HepG2 (cell line): ENCODE data around the gene MYO7B.

Experiments used
- CBFB ChIP-seq: sonication (generic); formaldehyde crosslinking; IDR thresholded peaks from 2 replicates; pipeline ENCODE4 v1.4.0; 2020; ENCODE audit warnings: missing genetic modification reagents
- HMGA1 ChIP-seq: sonication (generic); formaldehyde crosslinking; conservative IDR thresholded peaks from 2 replicates; pipeline ENCODE4 v1.4.0; 2020; ENCODE audit warnings: missing genetic modification reagents
- RFXAP ChIP-seq: sonication (generic); formaldehyde crosslinking; IDR thresholded peaks from 2 replicates; pipeline ENCODE4 v1.4.0; 2020; ENCODE audit warnings: missing genetic modification reagents, borderline replicate concordance
- TEAD2 ChIP-seq: sonication (generic); formaldehyde crosslinking; IDR thresholded peaks from 2 replicates; pipeline ENCODE4 v1.9.0; 2021; ENCODE audit warnings: missing genetic modification reagents
- ZNF232 ChIP-seq: sonication (generic); formaldehyde crosslinking; IDR thresholded peaks from 2 replicates; pipeline ENCODE4 v1.4.0; 2020; ENCODE audit warnings: missing genetic modification reagents, borderline replicate concordance
- ZNF431 ChIP-seq: sonication (generic); formaldehyde crosslinking; IDR thresholded peaks from 2 replicates; pipeline ENCODE4 v1.9.0; 2022; ENCODE audit warnings: missing genetic modification reagents, low read depth, mild to moderate bottlenecking, borderline replicate concordance
- TF ChIP-seq, protein P1 (sequence below): sonication (generic); formaldehyde crosslinking; conservative IDR thresholded peaks from 2 replicates; pipeline ENCODE4 v1.4.0; 2020; ENCODE audit warnings: missing genetic modification reagents
- TF ChIP-seq, protein P2 (sequence below): sonication (generic); formaldehyde crosslinking; IDR thresholded peaks from 2 replicates; pipeline ENCODE4 v1.5.0; 2020; ENCODE audit warnings: mild to moderate bottlenecking, missing genetic modification reagents, moderate library complexity
- TF ChIP-seq, protein P3 (sequence below): IDR thresholded peaks from 2 replicates; pipeline ENCODE4 v1.6.1; 2012; ENCODE audit warnings: inconsistent platforms
- TF ChIP-seq, protein P4 (sequence below): sonication (generic); formaldehyde crosslinking; IDR thresholded peaks from 2 replicates; pipeline ENCODE4 v1.4.0; 2020; ENCODE audit warnings: missing genetic modification reagents
- TF ChIP-seq, protein P5 (sequence below): sonication (generic); formaldehyde crosslinking; IDR thresholded peaks from 2 replicates; pipeline ENCODE4 v1.4.0; 2020; ENCODE audit warnings: mild to moderate bottlenecking, missing genetic modification reagents
- TF ChIP-seq, protein P6 (sequence below): sonication (generic); formaldehyde crosslinking; IDR thresholded peaks from 2 replicates; pipeline ENCODE4 v1.4.0; 2020; ENCODE audit warnings: missing genetic modification reagents

DNA sequence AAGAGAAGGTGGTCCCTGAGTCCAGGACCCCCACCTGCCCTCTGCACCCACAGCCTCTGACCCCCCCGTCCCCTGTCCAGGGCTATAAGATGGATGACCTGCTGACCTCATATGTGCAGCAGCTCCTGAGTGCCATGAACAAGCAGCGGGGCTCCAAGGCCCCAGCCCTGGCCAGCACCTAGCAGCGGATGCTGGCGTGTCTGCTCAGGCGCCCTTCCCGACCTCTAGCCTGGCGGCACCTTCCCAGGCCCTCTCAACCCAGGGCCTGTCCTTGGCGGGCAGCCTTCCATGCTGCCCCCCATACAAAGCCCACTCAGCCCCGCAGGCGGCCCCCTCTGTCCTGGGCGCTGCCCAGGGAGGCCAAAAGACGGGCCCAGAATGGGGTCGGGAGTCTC, 101.8 kb downstream of the MYO7B start:
- TF ChIP-seq ZNF232: no peak
- TF ChIP-seq, protein P1, sequence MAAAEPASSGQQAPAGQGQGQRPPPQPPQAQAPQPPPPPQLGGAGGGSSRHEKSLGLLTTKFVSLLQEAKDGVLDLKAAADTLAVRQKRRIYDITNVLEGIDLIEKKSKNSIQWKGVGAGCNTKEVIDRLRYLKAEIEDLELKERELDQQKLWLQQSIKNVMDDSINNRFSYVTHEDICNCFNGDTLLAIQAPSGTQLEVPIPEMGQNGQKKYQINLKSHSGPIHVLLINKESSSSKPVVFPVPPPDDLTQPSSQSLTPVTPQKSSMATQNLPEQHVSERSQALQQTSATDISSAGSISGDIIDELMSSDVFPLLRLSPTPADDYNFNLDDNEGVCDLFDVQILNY (CRISPR knock-in tag): no peak
- no peak for TF ChIP-seq CBFB (CRISPR knock-in tag)
- TF ChIP-seq, protein P2, sequence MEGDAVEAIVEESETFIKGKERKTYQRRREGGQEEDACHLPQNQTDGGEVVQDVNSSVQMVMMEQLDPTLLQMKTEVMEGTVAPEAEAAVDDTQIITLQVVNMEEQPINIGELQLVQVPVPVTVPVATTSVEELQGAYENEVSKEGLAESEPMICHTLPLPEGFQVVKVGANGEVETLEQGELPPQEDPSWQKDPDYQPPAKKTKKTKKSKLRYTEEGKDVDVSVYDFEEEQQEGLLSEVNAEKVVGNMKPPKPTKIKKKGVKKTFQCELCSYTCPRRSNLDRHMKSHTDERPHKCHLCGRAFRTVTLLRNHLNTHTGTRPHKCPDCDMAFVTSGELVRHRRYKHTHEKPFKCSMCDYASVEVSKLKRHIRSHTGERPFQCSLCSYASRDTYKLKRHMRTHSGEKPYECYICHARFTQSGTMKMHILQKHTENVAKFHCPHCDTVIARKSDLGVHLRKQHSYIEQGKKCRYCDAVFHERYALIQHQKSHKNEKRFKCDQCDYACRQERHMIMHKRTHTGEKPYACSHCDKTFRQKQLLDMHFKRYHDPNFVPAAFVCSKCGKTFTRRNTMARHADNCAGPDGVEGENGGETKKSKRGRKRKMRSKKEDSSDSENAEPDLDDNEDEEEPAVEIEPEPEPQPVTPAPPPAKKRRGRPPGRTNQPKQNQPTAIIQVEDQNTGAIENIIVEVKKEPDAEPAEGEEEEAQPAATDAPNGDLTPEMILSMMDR: no peak
- TF ChIP-seq, protein P3, sequence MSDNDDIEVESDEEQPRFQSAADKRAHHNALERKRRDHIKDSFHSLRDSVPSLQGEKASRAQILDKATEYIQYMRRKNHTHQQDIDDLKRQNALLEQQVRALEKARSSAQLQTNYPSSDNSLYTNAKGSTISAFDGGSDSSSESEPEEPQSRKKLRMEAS: no peak
- TF ChIP-seq ZNF431 (CRISPR knock-in tag): no peak
- TF ChIP-seq RFXAP (CRISPR knock-in tag): no peak
- no peak for TF ChIP-seq TEAD2 (CRISPR knock-in tag)
- no peak for TF ChIP-seq HMGA1 (CRISPR knock-in tag)
- TF ChIP-seq, protein P4, sequence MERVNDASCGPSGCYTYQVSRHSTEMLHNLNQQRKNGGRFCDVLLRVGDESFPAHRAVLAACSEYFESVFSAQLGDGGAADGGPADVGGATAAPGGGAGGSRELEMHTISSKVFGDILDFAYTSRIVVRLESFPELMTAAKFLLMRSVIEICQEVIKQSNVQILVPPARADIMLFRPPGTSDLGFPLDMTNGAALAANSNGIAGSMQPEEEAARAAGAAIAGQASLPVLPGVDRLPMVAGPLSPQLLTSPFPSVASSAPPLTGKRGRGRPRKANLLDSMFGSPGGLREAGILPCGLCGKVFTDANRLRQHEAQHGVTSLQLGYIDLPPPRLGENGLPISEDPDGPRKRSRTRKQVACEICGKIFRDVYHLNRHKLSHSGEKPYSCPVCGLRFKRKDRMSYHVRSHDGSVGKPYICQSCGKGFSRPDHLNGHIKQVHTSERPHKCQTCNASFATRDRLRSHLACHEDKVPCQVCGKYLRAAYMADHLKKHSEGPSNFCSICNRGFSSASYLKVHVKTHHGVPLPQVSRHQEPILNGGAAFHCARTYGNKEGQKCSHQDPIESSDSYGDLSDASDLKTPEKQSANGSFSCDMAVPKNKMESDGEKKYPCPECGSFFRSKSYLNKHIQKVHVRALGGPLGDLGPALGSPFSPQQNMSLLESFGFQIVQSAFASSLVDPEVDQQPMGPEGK: no peak
- TF ChIP-seq, protein P5, sequence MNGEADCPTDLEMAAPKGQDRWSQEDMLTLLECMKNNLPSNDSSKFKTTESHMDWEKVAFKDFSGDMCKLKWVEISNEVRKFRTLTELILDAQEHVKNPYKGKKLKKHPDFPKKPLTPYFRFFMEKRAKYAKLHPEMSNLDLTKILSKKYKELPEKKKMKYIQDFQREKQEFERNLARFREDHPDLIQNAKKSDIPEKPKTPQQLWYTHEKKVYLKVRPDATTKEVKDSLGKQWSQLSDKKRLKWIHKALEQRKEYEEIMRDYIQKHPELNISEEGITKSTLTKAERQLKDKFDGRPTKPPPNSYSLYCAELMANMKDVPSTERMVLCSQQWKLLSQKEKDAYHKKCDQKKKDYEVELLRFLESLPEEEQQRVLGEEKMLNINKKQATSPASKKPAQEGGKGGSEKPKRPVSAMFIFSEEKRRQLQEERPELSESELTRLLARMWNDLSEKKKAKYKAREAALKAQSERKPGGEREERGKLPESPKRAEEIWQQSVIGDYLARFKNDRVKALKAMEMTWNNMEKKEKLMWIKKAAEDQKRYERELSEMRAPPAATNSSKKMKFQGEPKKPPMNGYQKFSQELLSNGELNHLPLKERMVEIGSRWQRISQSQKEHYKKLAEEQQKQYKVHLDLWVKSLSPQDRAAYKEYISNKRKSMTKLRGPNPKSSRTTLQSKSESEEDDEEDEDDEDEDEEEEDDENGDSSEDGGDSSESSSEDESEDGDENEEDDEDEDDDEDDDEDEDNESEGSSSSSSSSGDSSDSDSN (CRISPR knock-in tag): no peak
- TF ChIP-seq, protein P6, sequence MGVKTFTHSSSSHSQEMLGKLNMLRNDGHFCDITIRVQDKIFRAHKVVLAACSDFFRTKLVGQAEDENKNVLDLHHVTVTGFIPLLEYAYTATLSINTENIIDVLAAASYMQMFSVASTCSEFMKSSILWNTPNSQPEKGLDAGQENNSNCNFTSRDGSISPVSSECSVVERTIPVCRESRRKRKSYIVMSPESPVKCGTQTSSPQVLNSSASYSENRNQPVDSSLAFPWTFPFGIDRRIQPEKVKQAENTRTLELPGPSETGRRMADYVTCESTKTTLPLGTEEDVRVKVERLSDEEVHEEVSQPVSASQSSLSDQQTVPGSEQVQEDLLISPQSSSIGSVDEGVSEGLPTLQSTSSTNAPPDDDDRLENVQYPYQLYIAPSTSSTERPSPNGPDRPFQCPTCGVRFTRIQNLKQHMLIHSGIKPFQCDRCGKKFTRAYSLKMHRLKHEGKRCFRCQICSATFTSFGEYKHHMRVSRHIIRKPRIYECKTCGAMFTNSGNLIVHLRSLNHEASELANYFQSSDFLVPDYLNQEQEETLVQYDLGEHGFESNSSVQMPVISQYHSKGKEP (CRISPR knock-in tag): no peak
